Endodermal cell (in vitro differentiated cells): ENCODE results near the gene WHRN. TPM values are rescaled to one million over a fixed set of nuclear protein-coding genes. Genes with fewer than 3 reads are reported as not detected.

Experiments
- DNase-seq: peaks from one replicate; pipeline ENCODE4 v3.0.0-alpha.2; 2017
- H3K27ac ChIP-seq: 2 replicates; pipeline ENCODE4 v1.5.1; 2013; ENCODE audit warnings: mild to moderate bottlenecking, low read depth, low read length, moderate library complexity
- H3K27me3 ChIP-seq: 2 replicates; pipeline ENCODE4 v1.6.1; 2013; ENCODE audit warnings: mild to moderate bottlenecking, low read length, moderate library complexity; ENCODE audit not compliant: insufficient read depth, control insufficient read depth, poor library complexity, severe bottlenecking
- H3K36me3 ChIP-seq: 2 replicates; pipeline ENCODE4 v1.7.0; 2013; ENCODE audit warnings: mild to moderate bottlenecking, low read length, moderate library complexity; ENCODE audit not compliant: control insufficient read depth, insufficient read depth
- H3K4me1 ChIP-seq: one replicate; pipeline ENCODE4 v1.7.0; 2013; ENCODE audit warnings: low read length; ENCODE audit not compliant: control insufficient read depth, insufficient read depth
- H3K4me3 ChIP-seq: 2 replicates; pipeline ENCODE4 v1.5.1; 2013; ENCODE audit warnings: mild to moderate bottlenecking, low read length, moderate library complexity
- H3K9ac ChIP-seq: 2 replicates; pipeline ENCODE4 v1.6.1; 2013; ENCODE audit warnings: mild to moderate bottlenecking, low read length, moderate library complexity; ENCODE audit not compliant: poor library complexity, severe bottlenecking; ENCODE audit errors: extremely low read depth
- H3K9me3 ChIP-seq: 2 replicates; pipeline ENCODE4 v1.6.1; 2013; ENCODE audit warnings: mild to moderate bottlenecking, low read length, moderate library complexity; ENCODE audit not compliant: control insufficient read depth
- H3K27ac Mint-ChIP-seq: 2 replicates; pipeline ENCODE4 v1.8.0; 2020; ENCODE audit warnings: mixed read lengths
- H3K27me3 Mint-ChIP-seq: 2 replicates; pipeline ENCODE4 v1.8.0; 2021; ENCODE audit warnings: mild to moderate bottlenecking, mixed read lengths; ENCODE audit not compliant: insufficient read depth
- H3K36me3 Mint-ChIP-seq: 2 replicates; pipeline ENCODE4 v1.8.0; 2020; ENCODE audit warnings: low read depth, mixed read lengths
- H3K4me1 Mint-ChIP-seq: 2 replicates; pipeline ENCODE4 v1.8.0; 2020; ENCODE audit warnings: mixed read lengths
- H3K4me3 Mint-ChIP-seq: 2 replicates; pipeline ENCODE4 v1.8.0; 2020; ENCODE audit warnings: mild to moderate bottlenecking, moderate library complexity, mixed read lengths
- H3K9me3 Mint-ChIP-seq: 2 replicates; pipeline ENCODE4 v1.8.0; 2020; ENCODE audit warnings: mild to moderate bottlenecking, mixed read lengths
- WGBS, 2 experiments: methylation state at CpG; one replicate each; pipeline versions ENCODE4 v1.1.5 to v1.1.7; 2013; ENCODE audit warnings: missing lambda C conversion rate in 2 of 2, mixed read lengths in 1 of 2; ENCODE audit not compliant: insufficient coverage in 1 of 2, insufficient read length in 1 of 2; 5-methylcytosine and 5-hydroxymethylcytosine counted together
- total RNA-seq, 2 donors: library from RNA; stranded (reverse); fragmentation: NEBNext Ultra II Directional in 1 of 2; extraction: Animal tissue kit (Norgen Biotek cat#: 25700) in 1 of 2; gene quantifications; 2 replicates in 1 of 2; 3 replicates in 1 of 2; pipeline ENCODE4 v1.2.1, GENCODE V29; 2021
- TF ChIP-seq, protein P1 (sequence below): fragments of 200-600 bp; sonication (generic); conservative IDR thresholded peaks from 2 replicates; pipeline ENCODE4 v1.5.0; 2021; ENCODE audit warnings: antibody characterized with exemption, mild to moderate bottlenecking

WHRN gene
- total RNA-seq, 2 donors from 2014 or later: 7.0 to 12.8 TPM

- no peak for DNase-seq
- Histone ChIP-seq H3K27ac (no peak overlapping the region), H3K9ac (no peak overlapping the region), H3K4me1 (no peaks in the 10 kb centered on the region), H3K36me3 (no peaks in the 10 kb centered on the region), H3K9me3 (no peaks in the 10 kb centered on the region), H3K4me3 (no peak overlapping the region), H3K27me3 (no peaks in the 10 kb centered on the region)
- H3K9me3 Mint-ChIP-seq: no peaks in the 10 kb centered on the region
- H3K27ac Mint-ChIP-seq: no peak overlapping the region
- 85% methylated on average over 2 of the region's 2 CpGs; no CpG with 5 or more reads in 1 of the 2 experiments for WGBS, 2 experiments
- TF ChIP-seq, protein P1, sequence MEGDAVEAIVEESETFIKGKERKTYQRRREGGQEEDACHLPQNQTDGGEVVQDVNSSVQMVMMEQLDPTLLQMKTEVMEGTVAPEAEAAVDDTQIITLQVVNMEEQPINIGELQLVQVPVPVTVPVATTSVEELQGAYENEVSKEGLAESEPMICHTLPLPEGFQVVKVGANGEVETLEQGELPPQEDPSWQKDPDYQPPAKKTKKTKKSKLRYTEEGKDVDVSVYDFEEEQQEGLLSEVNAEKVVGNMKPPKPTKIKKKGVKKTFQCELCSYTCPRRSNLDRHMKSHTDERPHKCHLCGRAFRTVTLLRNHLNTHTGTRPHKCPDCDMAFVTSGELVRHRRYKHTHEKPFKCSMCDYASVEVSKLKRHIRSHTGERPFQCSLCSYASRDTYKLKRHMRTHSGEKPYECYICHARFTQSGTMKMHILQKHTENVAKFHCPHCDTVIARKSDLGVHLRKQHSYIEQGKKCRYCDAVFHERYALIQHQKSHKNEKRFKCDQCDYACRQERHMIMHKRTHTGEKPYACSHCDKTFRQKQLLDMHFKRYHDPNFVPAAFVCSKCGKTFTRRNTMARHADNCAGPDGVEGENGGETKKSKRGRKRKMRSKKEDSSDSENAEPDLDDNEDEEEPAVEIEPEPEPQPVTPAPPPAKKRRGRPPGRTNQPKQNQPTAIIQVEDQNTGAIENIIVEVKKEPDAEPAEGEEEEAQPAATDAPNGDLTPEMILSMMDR: no peak
- H3K4me3 Mint-ChIP-seq: no peak overlapping the region
- H3K36me3 Mint-ChIP-seq: no peaks in the 10 kb centered on the region
- peaks cover 3% of the 10 kb centered on the region for H3K4me1 Mint-ChIP-seq
- H3K27me3 Mint-ChIP-seq: no peaks in the 10 kb centered on the region
Observed at GRCh38 chr9:114421147-114421546, 84.1 kb downstream of the WHRN start.

DNA sequence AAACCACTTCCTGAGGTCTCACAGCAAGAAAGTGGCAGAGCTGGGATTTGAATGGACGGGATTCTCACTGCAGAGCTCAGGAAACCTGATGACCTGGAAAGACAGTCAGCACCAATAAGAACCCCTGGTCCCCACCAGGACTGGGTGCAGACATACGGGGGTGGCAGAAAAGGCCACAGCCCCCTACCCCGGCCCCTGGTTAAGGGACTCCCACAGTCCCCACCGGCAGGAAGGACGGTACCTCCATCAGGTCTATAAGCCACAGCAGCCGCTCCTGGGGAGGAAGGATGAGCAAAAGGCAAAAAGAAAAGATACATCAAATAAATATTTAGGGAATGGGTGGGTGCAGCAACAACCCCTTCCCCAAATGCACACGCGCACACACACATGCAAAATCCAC is 85.5 kb downstream of the WHRN start:
- H3K27me3 Mint-ChIP-seq: no peaks in the 10 kb centered on the region

DNA sequence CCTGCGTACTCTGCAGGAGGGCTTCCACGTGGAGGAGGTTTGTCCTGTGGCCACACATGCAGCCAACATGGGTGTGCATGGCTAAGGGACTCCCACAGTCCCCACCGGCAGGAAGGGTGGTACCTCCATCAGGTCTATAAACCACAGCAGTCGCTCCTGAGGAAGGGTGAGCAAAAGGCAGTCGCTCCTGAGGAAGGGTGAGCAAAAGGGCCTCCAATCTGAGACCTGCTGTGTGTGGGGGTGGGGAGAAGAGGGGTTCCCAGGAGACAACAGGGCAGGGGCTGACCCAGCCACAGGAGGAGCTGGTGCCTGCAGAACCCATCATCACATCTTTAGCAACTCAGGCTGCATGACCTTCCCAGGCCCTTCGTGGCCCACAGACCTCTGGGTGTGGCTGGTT is 87.2 kb downstream of the WHRN start:
- peaks cover 2% of the 10 kb centered on the region for H3K4me1 ChIP-seq
- H3K9ac ChIP-seq: no peak overlapping the region
- Mint-ChIP-seq H3K27me3 (no peaks in the 10 kb centered on the region), H3K4me3 (no peak overlapping the region), H3K36me3 (no peaks in the 10 kb centered on the region), H3K4me1 (peaks cover 14% of the 10 kb centered on the region), H3K9me3 (no peaks in the 10 kb centered on the region), H3K27ac (no peak overlapping the region)
- TF ChIP-seq, protein P1: no peak
- DNase-seq: no peak
- H3K27me3 ChIP-seq: no peaks in the 10 kb centered on the region
- no peak overlapping the region for H3K27ac ChIP-seq
- WGBS, 2 experiments: 93 to 94% methylated on average over 5 to 6 of the region's 6 CpGs
- no peak overlapping the region for H3K4me3 ChIP-seq
- no peaks in the 10 kb centered on the region for H3K9me3 ChIP-seq
- no peaks in the 10 kb centered on the region for H3K36me3 ChIP-seq

More for the DNA sequence above, 85.5 kb downstream of the WHRN start:
- TF ChIP-seq, protein P1: no peak
- H3K9ac ChIP-seq: no peak overlapping the region
- H3K27ac ChIP-seq: no peak overlapping the region
- peaks cover 3% of the 10 kb centered on the region for H3K4me1 Mint-ChIP-seq
- no peak overlapping the region for H3K4me3 ChIP-seq
- DNase-seq: no peak
- H3K27me3 ChIP-seq: no peaks in the 10 kb centered on the region
- H3K36me3 Mint-ChIP-seq: no peaks in the 10 kb centered on the region
- no peaks in the 10 kb centered on the region for H3K9me3 ChIP-seq
- H3K27ac Mint-ChIP-seq: no peak overlapping the region
- no peaks in the 10 kb centered on the region for H3K9me3 Mint-ChIP-seq
- H3K4me1 ChIP-seq: no peaks in the 10 kb centered on the region
- H3K4me3 Mint-ChIP-seq: no peak overlapping the region
- 93 to 100% methylated on average over 2 to 7 of the region's 8 CpGs for WGBS, 2 experiments
- no peaks in the 10 kb centered on the region for H3K36me3 ChIP-seq
